ENCODE data around the gene POP4.

POP4 gene

GRCh38 chr19:29644210-29644609, 38.1 kb downstream of the POP4 start:
- no peaks in the 10 kb centered on the region for H3K36me3 ChIP-seq
- no peaks in the 10 kb centered on the region for H3K4me1 ChIP-seq
- H3K9me3 ChIP-seq = no peaks in the 10 kb centered on the region
- H3K4me3 ChIP-seq (ENCODE audit: low read depth, low read length) = no peak overlapping the region
- DNase-seq = no peak
- TF ChIP-seq CTCF (IDR thresholded peaks at IDR 0.05; ENCODE audit: low read depth, low read length) = no peak
- H3K27me3 ChIP-seq = 0 out of 2 replicates have a peak, but pooled peaks cover 7% of the 10 kb centered on the region

GRCh38 chr19:29645491-29645867, 39.4 kb downstream of the POP4 start:
- H3K36me3 ChIP-seq = no peaks in the 10 kb centered on the region
- no peaks in the 10 kb centered on the region for H3K4me1 ChIP-seq
- no peak for DNase-seq
- H3K9me3 ChIP-seq = no peaks in the 10 kb centered on the region
- TF ChIP-seq CTCF (IDR thresholded peaks at IDR 0.05; ENCODE audit: low read depth, low read length) = no peak
- H3K27me3 ChIP-seq = 0 out of 2 replicates have a peak, but pooled peaks cover 3% of the 10 kb centered on the region
- H3K4me3 ChIP-seq (ENCODE audit: low read depth, low read length) = no peak overlapping the region

GRCh38 chr19:29645911-29646310, 39.8 kb downstream of the POP4 start:
- no peak for DNase-seq
- Histone ChIP-seq H3K4me3 (ENCODE audit: low read depth, low read length) (no peak overlapping the region), H3K36me3 (no peaks in the 10 kb centered on the region), H3K27me3 (0 out of 2 replicates have a peak, but pooled peaks cover 3% of the 10 kb centered on the region), H3K9me3 (no peaks in the 10 kb centered on the region), H3K4me1 (no peaks in the 10 kb centered on the region)
- TF ChIP-seq CTCF (IDR thresholded peaks at IDR 0.05; ENCODE audit: low read depth, low read length) = no peak

GRCh38 chr19:29650772-29651387, 44.8 kb downstream of the POP4 start:
- peaks cover 28% of the 10 kb centered on the region for H3K27me3 ChIP-seq
- H3K9me3 ChIP-seq = no peaks in the 10 kb centered on the region
- H3K4me1 ChIP-seq = no peaks in the 10 kb centered on the region
- DNase-seq = no peak
- H3K4me3 ChIP-seq (ENCODE audit: low read depth, low read length) = no peak overlapping the region
- no peak for TF ChIP-seq CTCF (IDR thresholded peaks at IDR 0.05; ENCODE audit: low read depth, low read length)
- H3K36me3 ChIP-seq = no peaks in the 10 kb centered on the region

GRCh38 chr19:29651622-29652394, 45.7 kb downstream of the POP4 start:
- Histone ChIP-seq H3K4me1 (no peaks in the 10 kb centered on the region), H3K4me3 (ENCODE audit: low read depth, low read length) (no peak overlapping the region), H3K9me3 (no peaks in the 10 kb centered on the region), H3K36me3 (no peaks in the 10 kb centered on the region), H3K27me3 (peaks cover 28% of the 10 kb centered on the region)
- DNase-seq = no peak
- TF ChIP-seq CTCF (IDR thresholded peaks at IDR 0.05; ENCODE audit: low read depth, low read length) = no peak

GRCh38 chr19:29653398-29653797, 47.3 kb downstream of the POP4 start:
- H3K9me3 ChIP-seq = no peaks in the 10 kb centered on the region
- H3K4me1 ChIP-seq = no peaks in the 10 kb centered on the region
- peaks cover 28% of the 10 kb centered on the region for H3K27me3 ChIP-seq
- no peak overlapping the region for H3K4me3 ChIP-seq (ENCODE audit: low read depth, low read length)
- H3K36me3 ChIP-seq = no peaks in the 10 kb centered on the region
- no peak for DNase-seq
- no peak for TF ChIP-seq CTCF (IDR thresholded peaks at IDR 0.05; ENCODE audit: low read depth, low read length)
